PFSK-1 (cell line): Measurements from ENCODE around the gene ANO1.

Source experiments
- POLR2AphosphoS5 ChIP-seq: IDR thresholded peaks from 2 replicates; pipeline ENCODE4 v1.6.1; 2012; ENCODE audit warnings: low read depth, mild to moderate bottlenecking, control low read depth, low read length, moderate library complexity
- REST ChIP-seq, 2 experiments: IDR thresholded peaks; 2 replicates each; pipeline versions ENCODE4 v1.6.1 to v1.8.0; 2011 to 2012; ENCODE audit warnings: low read depth in 2 of 2, low read length in 2 of 2, control low read depth in 1 of 2, inconsistent platforms in 1 of 2, mild to moderate bottlenecking in 1 of 2, moderate library complexity in 1 of 2; ENCODE audit not compliant: insufficient read depth in 1 of 2
- SIN3A ChIP-seq: IDR thresholded peaks from 2 replicates; pipeline ENCODE4 v1.6.1; 2012; ENCODE audit warnings: mild to moderate bottlenecking, low read length, moderate library complexity, borderline replicate concordance; ENCODE audit not compliant: insufficient read depth
- TAF1 ChIP-seq: IDR thresholded peaks from 2 replicates; pipeline ENCODE4 v1.6.1; 2012; ENCODE audit warnings: low read length, control low read depth, borderline replicate concordance; ENCODE audit not compliant: insufficient read depth

- TF ChIP-seq REST (IDR thresholded peaks at IDR 0.05; ENCODE audit: insufficient read depth in 1 of 2, low read depth in 2 of 2, low read length in 2 of 2) (no peak), POLR2AphosphoS5 (no peak), TAF1 (no peak), SIN3A (no peak)
Observed at GRCh38 chr11:70220136-70220535, 142.0 kb downstream of the ANO1 start.
